HG03064 (cell line): ENCODE results near the gene UBE2L6.

Experiments used
- ATAC-seq: cut with Tn5 transposase; IDR thresholded peaks from one replicate; pipeline ENCODE4 v1.9.1; 2021; ENCODE audit warnings: low read depth; ENCODE audit not compliant: unreplicated experiment

Gene UBE2L6

GRCh38 chr11:57501953-57502352 is 65.5 kb downstream of the UBE2L6 start:
- no peak for ATAC-seq
